HG02852 (cell line): ENCODE data around the gene MTMR3.
A peak's percentile ranks its signal among the peaks of the same experiment; 100 is the strongest.
"Not testable (repeated sequence)": the region's sequence is repeated elsewhere in the genome, so short reads cannot be mapped to it uniquely, and the experiment has no call there.

Experiments
- ATAC-seq: cut with Tn5 transposase; IDR thresholded peaks from one replicate; pipeline ENCODE4 v1.9.1; 2021; ENCODE audit warnings: mild to moderate bottlenecking, moderate library complexity; ENCODE audit not compliant: unreplicated experiment

The MTMR3 gene

DNA sequence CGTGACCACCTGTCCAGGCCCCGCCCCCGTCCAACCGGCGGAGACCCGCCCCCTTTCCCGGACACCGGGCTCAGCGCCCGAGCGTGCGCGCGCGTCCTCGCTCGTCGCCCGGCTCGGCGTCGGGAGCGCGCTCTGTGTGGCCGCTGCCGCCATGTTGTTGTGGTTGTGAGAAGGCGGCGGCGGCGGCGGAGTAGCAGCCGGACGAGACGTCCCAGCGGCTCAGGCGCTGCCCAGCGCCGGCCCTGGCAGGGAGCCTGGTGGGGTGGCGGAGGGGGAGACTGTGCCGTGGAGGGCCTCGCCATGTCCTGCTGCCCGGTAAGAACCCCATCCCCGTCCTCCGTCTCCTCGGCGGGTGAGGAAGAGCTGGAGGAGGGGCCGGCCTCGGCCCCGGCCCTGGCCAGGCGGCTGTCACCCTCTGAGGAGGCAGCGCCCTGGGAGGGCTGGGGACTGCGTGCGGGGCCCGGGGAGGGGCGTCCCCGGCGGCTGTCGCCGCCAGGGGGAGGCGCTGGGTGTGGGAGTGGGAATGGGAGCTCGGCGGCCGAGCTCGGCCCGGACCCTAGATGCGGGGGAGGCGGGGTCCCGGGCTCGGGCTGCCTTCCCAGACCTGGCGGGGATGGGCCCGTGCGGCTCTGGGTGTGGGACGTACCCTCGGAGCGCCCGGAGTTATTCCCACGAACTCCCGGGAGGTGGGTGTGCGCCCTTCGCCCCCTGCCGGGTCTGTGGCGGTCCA lies at the start of gene MTMR3:
Gene MTMR3, plus strand, starts transcription at position 130 of the 730 bp plus-strand sequence. CDS start 87,886 bp downstream, outside the sequence.
- ATAC-seq = peak; percentile 67

DNA sequence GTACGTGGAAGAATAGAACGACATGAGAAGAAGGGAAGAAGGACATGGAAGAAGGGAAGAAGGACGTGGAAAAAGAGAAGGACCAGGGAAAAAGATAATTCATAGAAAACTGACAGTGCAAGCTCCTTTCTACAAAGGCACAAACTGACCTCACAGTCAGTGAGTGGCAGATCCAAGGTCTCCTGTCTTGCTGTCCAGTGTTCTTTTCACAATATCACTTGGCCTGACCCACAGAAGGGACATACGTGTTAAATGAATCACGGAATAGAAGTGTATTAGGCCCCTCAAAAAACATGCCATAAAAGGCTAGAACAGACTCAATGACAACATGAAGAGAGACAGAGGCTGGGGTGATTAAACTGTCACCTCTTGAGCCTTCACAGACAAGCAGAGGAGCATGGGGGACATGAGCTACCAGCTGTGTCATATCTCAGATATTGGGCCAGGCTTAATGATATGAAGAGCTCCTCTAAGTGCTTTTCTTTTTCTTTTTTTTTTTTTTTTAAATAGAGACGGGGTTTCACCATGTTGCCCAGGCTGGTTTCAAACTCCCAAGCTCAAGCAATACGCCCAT lies 49.5 kb upstream of the MTMR3 start:
- ATAC-seq = no peak

DNA sequence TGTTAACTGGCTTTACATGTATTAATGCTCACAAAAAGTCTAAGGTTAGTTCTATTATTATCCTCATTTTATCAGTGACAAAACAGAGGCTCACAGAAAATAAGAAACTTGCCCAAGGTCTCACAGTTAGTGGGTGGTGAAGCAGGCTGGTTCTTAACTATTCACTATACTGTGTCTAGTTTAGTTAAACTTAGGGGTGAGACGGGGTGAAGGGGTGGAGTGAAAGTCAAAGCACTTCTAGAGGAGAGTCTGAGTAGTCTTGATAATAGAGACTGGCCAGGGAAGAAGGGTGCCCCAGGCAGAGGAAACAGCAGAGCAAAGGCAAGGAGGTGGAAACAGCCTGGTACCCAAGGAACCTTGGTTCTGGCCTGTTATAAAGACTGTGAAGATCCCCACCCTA lies 48.9 kb upstream of the MTMR3 start:
- no peak for ATAC-seq

DNA sequence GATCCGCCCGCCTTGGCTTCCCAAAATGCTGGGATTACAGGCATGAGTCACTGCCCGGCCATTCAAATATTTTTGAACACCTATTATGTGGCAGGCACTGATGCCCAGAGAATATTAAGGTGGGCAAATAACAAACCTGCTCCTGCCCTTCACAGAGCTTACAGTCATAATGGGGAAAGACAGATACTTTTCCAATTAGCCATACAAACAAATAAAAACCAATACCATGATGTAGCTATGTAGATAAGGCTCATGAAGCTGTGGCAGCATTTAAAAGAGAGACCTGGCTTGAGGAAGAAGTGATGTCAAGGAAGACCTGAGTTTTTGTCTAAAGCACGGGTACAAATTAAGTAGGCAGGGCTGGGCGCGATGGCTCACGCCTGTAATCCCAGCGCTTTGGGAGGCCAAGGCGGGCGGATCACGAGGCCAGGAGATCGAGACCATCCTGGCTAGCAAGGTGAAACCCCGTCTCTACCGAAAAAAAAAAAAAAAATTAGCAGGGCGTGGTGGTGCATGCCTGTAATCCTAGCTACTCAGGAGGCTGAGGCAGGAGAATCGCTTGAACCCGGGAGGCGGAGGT lies 46.1 kb upstream of the MTMR3 start:
- ATAC-seq = not testable (repeated sequence)

DNA sequence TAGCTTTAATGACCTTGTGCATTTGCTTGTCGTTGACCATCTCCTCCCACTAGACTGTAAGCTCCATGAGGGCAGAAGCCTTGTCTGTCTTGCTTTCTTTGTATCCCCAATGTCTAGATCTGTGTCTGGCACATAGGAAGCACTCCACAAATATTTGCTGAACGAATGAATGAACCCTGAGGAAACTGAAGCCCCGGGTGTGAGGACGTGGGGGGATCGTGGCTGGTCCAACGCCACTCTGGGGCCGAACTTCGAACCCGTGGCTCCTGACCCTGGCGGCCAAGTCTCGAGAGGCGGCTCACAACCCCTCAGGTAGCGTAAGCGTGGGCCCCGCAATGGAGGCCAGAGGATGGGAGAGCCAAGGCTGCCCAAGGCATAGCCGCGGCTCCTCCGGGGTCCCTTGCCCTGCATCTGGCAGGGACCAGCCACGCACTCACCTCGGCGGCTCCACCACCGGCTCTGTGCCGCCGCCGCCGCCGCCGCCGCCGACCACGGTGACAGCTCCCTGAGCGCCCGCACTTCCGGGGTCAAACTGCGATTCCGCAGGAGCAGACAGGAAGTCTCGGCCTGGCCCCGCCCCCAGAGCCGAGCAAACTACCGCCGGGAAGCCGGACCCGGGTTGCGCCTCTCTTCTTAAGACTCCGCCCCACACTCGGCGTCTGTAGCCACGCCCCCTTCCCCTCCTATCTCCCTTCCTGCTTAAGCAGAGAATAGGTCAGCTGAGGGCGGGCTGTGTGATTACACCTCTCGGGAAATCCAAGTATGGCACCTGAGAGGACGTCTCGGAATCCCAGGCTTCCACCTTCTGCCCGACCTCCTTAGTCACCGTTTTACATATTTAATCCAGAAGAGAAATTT lies 45.0 kb upstream of the MTMR3 start, which contains the start of gene ASCC2:
Gene ASCC2, minus strand, starts transcription at position 534 of the 858 bp plus-strand sequence. CDS start 5,949 bp downstream, outside the sequence.
- ATAC-seq = peak; percentile 96

DNA sequence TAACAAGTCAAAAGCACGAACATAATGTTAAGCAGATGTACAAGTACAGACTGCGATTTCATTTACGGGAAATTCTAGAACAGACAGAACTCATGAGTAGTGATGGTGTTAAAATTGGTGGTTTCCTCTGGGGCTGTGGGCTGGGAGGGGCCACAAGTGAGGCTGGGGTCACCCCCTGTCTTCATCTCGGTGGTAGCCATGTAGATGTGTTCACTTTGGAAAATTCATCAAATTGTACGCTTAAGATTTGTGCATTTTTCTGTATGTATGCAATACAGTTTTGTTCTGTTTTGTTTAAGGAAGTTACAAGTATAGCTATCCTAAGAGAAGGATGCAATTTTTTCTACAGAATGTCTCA lies 44.4 kb upstream of the MTMR3 start:
- ATAC-seq = peak; percentile 9

DNA sequence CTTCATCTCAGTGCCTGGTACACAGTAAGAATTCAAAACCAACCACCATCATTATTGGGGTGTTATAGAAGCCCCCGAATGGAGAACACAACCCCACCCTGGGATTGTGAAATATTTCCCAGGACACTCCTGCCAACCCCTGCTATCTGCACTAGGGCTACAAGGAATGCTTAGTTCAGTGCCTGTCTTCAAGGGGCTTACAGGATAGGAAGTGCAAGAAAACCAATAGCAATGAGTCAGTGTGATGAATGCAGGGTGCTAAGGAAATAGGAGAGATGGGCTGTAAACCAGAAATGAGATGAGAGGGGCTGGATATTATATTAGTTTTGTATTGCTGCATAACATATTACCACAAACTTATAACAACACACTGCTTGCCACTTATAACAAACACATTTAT lies 43.9 kb upstream of the MTMR3 start:
- ATAC-seq = no peak

DNA sequence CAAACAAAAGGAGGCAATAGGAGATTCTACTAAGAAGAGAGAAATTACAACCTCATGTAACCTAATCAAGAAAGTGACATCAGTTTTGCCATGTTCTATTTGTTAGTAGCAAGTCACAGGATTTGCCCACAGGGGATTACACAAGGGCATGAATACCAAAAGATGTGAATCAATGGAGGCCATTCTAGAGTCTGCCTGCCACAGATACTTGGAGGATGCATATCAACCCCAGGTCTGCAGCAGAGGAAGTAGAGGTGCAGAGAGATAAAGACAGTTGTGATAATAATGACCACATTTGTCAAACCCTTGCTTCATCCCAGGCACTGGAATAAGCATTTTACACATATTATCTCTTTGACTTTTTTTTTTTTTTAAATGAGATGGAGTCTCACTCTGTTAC lies 42.5 kb upstream of the MTMR3 start:
- ATAC-seq = no peak

DNA sequence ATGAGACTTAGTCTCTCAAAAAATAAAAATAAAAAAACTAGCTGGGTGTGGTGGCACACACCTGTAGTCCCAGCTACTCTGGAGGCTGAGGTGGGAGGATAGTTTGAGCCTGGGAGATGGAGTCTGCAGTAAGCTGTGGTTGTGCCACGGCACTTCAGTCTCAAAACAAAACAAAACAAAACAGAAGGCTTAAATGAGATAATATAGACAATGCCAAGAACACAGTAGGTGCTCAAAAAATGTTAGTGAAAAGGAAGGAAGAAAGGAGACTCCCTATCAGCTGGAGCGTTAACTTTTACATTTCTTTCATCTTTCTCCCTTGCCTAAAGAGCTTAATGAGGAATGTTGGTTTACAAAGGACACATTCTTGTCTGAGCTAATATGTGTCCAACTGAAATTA lies 40.8 kb upstream of the MTMR3 start:
- ATAC-seq = no peak

DNA sequence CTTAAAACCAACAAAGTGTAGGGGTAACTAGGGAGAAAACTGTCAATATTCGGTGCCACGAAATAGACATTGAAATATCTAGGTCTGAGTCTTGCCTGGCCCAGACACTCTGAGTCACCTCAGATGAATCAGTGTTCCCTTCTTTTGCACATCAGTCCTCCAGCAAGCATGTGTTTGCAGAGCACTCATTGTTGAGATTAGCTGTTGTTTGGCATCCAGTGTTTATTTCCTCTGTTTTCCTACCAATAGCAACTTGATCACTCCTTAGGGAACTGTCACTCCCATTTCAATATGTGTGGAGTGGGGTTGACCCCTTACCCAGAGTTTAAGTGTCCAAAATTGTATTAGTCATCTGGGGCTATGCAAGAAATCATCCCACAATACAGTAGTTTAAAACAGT lies 40.2 kb upstream of the MTMR3 start:
- no peak for ATAC-seq

DNA sequence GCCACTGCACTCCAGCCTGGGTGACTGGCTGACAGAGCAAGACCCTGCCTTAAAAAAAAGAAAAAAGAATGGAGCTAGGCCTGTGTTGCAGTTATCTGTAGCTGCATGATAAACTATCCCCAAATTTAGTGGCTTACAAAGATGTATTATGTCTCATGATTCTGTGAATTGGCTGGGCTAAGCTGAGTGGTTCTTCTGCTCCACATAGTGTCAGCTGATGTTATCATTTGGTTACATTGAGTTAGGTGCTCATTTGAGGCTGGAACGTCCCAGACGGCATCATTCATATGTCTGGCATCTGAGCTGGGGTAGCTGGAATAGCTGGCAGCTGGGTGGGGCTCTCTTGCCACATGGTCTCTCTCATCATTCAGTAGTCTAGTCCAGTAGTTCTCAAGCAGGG lies 36.7 kb upstream of the MTMR3 start:
- ATAC-seq = no peak

DNA sequence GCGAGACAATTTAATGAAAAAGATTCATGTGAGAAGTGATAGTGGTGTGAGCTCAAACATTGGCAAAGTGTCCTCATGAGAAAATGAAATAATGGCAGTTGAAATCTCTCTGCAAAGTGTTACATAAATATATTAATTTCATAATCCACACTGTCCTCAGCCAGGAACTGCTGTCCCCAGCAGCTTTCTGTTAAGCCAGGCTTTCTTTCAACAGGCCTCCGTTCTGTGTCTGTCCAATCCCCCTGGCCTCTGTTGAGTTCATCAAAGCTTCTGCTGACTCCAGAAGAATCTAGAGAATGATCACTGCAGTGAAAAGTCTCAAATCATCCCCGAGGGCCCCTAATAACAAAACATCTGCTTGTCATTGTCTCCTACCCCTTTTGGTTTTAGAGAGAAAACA lies 34.9 kb upstream of the MTMR3 start:
- no peak for ATAC-seq

DNA sequence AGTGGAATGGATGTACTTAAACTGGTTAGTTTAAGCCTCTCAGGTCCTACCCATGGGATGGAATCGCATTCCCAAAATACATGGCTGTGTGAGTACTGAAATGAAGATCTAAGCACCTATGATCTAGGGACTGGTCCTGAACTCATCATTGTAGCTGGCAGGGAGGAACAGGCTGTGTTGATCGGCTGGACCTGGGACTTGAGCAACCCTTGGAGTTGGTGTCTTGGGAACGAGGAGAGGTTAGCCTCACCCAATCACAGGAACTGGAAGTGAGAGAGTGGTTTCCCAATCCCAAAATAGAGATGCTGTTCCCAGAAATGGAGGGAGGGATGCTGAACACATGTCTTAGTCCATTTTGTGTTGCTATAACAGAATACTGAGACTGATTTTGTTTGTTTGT lies 28.5 kb upstream of the MTMR3 start:
- ATAC-seq = no peak

DNA sequence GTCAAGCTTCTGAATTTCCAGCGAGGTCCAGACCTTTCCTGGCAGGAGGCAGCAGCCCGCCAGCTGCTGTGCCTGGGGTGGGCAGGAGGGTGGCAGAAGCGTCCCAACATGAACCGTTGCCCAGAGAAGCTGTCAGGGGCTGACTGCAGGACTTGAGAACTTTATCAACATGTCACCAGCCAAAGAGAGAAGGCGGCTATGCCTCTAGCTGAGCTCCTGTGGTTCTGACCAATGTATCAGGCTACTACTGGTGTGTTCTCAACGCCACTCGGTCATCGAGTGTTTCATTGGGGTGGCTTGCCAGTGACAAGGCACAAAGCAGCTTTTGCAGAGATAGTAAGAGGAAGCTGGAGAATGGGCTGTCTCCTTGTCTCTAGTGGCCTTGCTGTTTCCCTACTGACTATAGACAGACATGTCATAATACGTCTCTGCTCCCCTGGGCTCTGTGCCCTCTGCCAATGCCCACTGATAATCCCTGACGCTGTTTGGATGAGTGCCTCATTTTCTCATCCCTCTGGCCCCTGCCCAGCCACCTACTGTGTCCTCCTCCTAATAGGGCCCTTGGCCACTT lies 27.3 kb upstream of the MTMR3 start:
- ATAC-seq = no peak

DNA sequence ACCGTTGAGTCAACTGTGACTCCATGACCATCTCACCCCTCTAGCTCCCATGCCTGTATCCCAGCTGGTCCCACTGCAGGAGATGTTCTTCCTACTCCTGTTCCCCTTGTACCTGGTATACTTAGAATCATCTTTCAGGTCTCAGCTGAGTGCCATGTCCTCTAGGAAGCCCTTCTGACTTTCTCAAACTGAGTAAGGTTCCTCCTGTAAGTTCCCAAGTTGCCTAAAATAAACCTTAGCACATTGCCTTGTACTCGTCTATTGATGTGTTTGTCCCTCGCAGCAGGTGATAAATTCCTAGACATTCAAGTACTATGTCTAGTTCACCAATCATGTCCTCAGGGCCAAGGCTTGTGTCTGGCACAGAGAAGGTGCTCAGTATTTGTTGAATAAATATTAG lies 26.5 kb upstream of the MTMR3 start:
- no peak for ATAC-seq

DNA sequence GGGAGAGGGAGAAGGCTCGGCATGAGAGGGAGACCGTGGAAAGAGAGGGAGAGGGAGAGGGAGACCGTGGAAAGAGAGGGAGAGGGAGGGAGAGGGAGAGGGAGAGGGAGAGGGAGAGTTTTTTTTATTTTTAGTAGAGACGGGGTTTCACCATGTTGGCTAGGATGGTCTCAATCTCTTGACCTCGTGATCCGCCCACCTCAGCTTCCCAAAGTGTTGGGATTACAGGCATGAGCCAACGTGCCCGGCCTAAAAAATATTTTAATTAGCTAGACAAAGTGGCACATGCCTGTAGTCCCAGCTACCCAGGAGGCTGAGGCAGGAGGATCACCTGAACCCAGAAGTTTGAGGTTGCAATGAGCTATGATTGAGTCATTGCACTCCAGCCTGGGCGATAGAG lies 23.9 kb upstream of the MTMR3 start:
- not testable (repeated sequence) for ATAC-seq

DNA sequence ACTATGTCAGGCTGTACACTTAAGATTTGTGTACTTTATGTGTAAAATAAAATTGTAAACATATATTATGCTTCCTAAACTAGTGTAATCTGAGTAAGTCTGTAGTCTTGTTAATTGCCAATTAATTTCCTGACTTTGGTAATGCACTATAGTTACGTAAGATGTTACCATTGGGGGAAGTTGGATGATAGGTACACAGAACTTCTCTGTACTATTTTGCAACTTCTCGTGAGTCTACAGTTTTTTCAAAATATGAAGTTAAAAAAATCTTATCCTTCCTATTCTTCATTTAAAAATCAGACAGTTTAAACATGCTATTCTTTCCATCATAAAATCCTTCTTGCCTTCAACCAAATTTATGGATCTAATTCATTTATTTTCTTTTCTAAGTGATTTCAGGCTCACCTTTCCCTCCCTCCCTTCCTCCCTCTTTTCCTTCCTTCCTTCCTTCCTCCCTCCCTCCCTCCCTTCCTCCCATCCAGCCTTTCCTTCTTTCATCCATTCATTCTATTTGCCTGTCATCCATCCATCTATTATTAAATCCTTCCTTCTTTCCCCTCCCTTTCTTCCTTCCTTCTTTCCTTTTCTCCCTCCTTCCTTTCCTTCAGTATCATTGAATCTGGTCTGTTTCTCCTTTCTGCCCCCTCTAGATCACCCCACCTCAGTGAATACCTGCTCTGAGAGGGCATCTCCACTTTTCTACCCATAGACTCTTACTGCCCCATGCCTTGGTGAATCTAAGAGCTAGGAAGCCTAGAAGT lies 22.8 kb upstream of the MTMR3 start:
- ATAC-seq = no peak

DNA sequence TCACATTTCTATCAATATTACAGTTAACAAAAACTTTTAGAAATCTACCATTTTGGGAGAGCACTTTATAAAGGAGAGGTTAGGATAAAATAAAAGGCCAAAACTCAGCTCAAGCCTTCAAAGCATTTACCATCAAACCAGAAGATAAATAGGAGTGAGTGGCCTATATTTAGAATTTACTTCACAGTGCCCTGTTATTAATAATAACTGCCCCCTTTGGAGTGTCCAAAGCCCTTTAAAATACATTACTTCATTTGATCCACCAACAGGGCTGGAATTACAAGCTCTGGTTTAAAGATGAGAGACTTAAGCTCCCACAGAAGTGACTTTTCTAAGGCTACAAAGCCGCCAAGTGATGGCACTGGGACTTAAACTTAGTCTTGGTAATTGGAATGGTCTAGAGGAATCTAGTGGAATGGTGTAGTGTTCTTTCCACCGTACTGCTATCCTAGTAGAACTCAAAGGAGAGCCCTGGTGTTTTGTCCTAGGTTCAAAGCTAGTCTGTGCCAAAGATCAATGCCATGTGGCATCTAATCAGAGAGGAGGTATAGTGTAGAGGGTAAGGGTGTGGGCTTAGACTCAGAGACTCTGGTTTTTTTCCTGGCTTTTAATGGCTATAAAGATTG lies 21.2 kb upstream of the MTMR3 start:
- no peak for ATAC-seq

DNA sequence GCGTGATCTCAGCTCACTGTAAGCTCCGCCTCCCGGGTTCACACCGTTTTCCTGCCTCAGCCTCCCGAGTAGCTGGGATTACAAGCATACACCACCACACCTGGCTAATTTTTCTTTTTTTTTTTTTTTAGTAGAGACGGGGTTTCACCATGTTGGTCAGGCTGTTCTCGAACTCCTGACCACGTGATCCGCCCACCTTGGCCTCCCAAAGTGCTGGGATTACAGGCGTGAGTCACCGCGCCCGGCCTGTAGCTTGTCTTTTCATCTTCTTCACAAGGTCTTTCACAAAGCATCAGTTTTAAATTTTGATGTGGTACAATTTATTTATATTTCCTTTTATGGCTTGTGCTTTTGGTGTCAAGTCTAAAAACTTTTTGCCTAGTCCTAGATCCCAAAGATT lies 17.4 kb upstream of the MTMR3 start:
- not testable (repeated sequence) for ATAC-seq

DNA sequence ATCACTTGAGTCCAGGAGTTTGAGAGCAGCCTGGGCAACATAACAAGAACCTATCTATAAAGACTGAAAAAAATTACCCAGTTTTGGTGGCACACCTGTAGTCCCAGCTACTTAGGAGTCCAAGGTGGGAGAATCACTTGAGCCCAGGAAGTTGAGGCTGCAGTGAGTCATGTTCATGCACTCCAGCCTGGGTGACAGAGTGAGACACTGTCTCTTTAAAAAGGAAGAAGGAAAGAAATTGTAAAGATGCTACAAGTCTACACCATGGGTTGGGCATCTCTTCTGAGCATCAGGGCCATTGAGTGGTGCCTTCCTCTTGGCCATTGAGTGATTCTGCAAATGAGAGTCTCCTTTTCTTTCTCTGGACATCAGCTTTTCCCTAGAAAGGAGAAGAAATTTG lies 15.7 kb upstream of the MTMR3 start:
- ATAC-seq = no peak
